NCI-H1436 treated with DMSO at 0.1 percent for 48 hours (cell line): Measurements from ENCODE around the gene CALML6.
"Not testable (repeated sequence)": the region's sequence is repeated elsewhere in the genome, so short reads cannot be mapped to it uniquely, and the experiment has no call there.

ENCODE experiments used
- DNase-seq: peaks from one replicate; lab custom pipeline; 2025; lab: John Stamatoyannopoulos, UW

Gene CALML6

GRCh38 chr1:1925437-1926345 is 10.6 kb downstream of the CALML6 start:
- no peak for DNase-seq

- DNase-seq: no peak
These were observed 11.3 kb downstream of the CALML6 start for GRCh38 chr1:1926346-1926811.

DNA sequence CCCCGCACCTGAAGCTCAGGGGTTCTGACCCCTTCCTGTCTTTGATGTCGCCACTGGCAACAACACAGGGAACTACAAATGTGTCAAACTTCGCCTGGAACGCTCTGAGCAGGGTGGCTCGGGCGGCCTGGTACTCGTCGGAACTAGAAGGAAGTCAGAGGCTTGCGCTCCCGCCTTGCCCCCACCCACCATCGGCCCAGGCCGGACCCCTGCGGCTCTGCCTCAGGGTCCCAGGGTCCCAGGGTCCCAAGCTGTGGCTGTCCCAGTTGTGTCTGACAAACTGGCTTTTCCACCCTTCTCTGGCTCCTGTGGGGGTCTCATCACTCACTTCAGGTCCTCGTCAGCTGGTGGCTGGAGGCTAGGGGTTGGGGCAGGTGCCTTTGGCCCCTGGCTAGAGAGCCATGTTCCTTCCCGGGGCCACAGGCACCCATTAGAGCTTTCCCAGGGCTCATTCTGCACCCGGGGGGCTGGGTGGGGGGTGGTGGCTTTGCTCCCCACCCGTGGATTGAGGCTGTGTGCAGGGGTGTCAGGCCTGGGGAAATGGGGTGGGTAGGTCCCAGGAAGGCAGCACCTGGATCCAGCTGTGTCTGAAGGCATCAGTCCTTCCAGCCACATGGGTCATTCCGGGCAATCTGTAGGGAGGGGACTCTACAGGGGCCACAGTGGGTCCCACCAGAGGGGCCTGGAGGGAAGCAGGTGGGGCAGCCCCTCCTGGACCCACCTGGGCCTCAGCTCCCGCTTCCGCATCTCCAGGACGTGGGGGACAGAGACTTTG is 12.0 kb downstream of the CALML6 start:
- DNase-seq: no peak

GRCh38 chr1:1927751-1928150 is 12.7 kb downstream of the CALML6 start:
- DNase-seq: no peak

DNA sequence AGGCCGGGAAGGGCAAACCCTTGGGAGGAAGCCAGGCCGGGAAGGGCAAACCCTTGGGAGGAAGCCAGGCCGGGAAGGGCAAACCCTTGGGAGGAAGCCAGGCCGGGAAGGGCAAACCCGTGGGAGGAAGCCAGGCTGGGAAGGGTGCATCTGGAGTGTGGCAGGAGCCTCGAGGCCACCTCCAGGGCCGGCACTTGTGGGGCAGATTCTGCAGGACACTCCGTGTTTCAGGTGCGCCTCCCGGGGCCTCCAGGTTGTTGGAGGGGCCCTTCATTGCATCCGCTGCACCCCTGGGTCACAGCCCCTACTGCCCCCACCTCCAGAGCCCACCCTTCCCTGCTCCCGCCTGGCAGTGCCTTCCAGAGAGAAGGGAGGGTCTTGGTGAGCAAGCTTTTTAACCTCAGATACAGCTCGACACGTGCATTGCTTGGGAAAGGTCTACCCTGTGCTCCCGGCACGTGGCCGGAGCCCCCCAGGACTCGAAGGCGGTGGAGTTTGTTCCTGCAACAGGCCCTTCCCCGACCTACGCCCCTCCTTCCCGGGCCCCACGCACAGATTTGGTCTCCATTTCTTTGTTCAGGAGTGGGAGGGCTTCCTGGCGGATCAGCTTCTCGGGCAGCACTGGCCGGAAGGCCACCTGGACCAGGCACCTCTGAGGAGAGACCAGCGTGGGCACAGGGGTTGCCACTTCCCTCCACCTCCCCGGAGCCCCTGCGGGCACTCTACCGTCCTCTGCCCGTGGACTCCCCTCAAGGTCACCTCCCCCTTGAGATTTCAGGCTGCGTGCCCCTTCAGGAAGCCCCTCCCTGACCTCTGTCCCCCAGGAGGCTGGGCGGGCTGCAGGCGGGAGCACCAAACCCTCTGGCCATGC is 13.4 kb downstream of the CALML6 start:
- no peak for DNase-seq

- DNase-seq: no peak
These were observed 14.1 kb downstream of the CALML6 start for GRCh38 chr1:1929102-1929638.

GRCh38 chr1:1929639-1930545 is 14.8 kb downstream of the CALML6 start:
- DNase-seq: no peak

GRCh38 chr1:1934848-1935247 is 19.8 kb downstream of the CALML6 start:
- DNase-seq: not testable (repeated sequence)

- DNase-seq: no peak
These were observed 22.0 kb downstream of the CALML6 start for GRCh38 chr1:1937061-1937460.

DNA sequence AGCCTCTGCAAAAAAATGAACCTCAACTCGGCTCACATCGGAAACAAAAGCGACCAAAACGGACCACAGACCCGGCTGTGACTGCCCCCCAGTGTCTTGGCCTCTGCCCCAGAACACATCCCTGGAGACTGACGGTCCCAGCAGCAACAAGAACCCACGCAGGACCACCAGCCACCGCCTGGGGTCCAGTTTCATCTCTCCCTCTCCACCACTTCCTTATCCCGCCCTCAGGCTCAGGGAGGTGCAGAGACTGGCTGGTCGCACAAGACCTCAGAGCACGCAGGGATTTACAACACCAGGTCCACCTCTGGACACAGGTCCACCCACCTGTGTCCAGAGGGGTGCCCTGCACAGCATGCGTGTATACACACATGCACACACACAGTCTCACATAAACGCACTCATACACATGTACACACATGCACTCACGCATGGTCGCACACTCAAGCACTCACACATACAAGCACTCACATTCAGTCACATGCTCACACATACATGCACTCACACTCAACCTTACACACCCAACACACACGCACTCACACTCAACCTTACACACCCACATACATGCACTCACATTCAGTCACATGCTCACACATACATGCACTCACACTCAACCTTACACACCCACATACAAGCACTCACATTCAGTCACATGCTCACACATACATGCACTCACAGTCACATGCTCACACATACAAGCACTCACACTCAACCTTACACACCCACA is 22.7 kb downstream of the CALML6 start:
- no peak for DNase-seq

DNA sequence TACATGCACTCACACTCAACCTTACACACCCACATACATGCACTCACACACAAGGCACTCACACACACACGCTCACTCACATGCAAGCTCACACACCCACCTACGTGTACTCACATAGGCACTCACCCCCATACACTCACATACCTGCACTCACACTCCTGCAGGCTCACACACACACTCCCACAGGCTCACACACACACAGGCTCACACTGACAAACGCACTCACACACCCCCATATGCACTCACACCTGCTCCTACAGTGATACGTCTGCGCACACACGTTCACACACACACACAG is 23.2 kb downstream of the CALML6 start:
- DNase-seq: no peak

DNA sequence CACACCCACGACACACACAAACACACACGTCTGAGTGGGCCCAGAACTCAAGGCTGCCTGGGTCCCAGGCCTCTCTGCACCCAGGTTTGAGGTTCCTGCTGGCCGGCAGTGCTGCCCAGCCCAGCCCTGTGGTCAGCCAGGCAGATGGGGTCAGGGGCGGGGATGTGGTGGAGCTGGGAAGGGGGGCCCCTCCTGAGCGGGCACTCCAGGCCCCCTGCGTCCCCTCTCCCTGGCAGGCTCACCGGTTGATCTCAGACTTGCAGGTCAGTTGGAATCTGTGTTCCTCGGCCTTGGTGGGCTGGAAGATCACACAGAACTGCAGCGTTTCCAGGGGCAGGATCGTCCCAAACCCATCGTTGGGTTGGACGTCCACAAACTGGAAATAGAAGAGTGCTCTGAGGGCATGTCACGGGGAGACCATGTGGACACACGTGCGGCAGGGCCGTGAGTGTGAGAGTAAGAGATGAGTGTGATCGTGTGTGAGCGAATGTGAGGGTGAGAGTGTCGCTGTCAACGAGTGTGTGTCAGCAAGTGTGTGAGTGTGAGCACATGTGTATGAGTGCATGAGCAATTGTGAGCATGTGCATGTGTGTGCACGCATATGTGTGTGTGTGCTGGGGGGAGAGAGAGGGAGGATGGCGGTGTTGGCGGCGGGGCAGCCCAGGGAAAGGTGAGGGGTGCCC is 23.7 kb downstream of the CALML6 start:
- no peak for DNase-seq

DNA sequence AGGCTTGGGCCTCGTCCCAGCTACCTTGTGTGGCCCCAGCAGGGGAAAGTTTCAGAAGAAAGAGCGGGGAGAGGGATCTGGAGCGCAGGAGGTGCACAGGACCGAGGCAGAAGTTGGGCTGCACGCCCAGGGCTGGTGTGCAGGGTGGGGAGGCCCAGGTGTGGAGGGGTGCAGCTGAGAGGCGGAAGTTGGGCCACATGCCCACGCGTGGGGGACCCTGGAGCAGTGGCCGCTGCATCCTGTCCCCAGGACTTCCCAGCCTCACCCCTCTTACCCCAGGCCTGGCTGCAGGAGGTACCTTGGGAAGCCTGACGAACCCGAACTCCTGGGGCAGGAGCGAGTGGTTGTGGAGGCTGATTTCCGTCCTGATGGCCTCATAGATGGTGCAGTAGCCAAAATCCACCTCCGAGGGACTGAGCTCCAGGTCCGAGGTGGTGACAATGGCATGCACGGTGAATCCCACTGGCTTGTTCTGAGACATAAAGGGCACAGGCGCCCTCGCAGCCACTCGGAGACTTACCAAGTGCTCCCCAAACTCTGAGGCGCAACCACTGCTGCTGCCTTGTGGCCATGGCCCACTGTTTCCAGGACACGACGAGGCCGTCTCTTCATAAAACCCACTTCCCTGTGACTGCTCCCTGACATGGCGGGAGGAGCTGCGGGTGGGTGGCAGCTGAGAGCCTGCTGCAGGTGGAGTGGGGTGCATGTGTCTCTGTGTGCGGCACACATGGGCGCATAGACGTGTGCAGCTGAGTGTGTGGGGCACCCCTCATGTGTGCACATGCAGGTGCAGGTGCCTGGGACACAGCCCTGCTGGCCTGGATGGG is 24.4 kb downstream of the CALML6 start:
- DNase-seq: no peak

DNA sequence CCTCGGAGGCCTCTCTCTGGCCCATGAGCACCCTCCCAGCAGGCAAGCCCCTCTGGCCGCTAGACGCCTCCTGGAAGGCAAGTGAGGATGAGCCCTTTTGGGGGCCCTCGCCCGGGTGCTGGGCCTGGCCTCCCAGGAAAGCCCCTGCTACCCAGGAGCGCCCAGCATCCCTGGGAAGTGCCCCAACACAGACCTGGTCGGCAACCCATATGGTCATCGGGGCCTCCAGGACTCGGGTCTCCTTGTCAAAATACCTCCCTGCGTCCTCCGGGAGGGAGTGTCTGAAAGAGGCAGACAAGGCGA is 25.0 kb downstream of the CALML6 start:
- DNase-seq: no peak

DNA sequence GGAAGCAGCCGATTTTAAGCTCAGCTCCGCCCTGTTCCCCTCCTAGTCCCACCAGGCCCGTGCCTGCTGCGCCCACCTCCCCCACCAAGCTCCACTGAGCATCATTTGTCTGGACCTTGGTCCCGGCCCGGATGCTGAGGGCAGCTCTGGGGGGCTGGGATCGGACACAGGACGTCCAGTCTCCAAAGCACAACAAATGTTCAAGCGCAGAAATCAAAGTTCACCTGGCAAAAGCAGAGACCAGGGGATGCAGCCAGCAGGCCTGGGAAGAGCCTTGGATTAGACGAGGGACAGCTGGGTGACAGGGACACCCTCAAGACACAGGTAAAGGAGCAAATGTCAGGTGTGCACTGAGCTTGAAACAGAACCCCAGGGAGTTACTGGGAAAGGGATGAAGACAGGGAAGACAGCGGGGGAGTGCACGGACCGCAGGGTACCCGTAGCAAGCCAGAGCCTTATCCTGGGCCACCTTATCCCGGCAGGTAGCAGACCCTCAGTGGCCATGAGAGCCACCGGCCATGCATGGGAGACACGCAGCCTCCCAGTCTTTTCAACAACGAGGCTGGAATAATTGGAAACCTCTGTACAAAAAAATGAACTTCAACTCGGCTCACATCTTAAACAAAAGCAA is 26.3 kb downstream of the CALML6 start:
- DNase-seq: no peak

GRCh38 chr1:1941868-1942752 is 27.1 kb downstream of the CALML6 start:
- no peak for DNase-seq
